Stimulated activated CD8-positive, alpha-beta memory T cell treated with anti-CD3 and anti-CD28 coated beads, Interleukin-12 subunit alpha, Interleukin-12 subunit beta, amount 100 ng/mL, for 24 hours (primary cell): ENCODE results near the gene ATP9B.

Source experiments
- DNase-seq: peaks from one replicate; pipeline ENCODE4 v3.0.0-alpha.2; 2020; ENCODE audit errors: extremely low read depth

The ATP9B gene

GRCh38 chr18:79426376-79427300, 357.4 kb downstream of the ATP9B start:
- no peak for DNase-seq

DNA sequence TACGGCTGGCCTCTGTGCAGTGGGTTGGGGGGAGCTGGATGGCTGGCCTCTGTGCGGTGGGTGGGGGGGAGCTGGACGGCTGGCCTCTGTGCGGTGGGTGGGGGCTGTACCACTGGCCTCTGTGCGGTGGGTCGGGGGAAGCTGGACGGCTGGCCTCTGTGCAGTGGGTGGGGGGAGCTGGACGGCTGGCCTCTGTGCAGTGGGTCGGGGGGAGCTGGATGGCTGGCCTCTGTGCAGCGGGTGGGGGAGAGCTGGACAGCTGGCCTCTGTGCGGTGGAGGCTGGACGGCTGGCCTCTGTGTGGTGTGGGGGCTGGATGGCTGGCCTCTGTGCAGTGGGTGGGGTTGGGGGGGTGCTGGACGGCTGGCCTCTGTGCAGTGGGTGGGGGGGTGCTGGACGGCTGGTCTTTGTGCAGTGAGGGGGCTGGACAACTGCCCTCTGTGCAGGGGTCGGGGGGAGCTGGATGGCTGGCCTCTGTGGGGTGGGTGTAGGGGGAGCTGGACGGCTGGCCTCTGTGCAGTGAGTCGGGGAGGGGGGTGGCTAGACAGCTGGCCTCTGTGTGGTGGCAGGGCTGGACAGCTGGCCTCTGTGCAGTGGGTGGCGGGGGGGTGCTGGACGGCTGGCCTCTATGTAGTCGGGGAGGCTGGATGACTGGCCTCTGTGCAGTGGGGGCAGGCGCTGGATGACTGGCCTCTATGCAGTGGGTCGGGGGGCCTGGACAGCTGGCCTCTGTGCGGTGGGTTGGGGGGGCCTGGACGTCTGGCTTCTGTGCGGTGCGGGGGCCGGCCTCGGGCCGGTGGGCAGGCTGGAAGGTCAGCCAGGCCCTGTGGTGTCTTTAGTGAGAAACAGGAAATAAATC, 358.4 kb downstream of the ATP9B start:
- DNase-seq: no peak
